Endothelial cell of umbilical vein (primary cell): Measurements from ENCODE around the gene NRDE2. TPM values are rescaled to one million over a fixed set of nuclear protein-coding genes. Genes with fewer than 3 reads are reported as not detected.

Experiments
- BruUV-seq: library from RNA; stranded (reverse); fragments of 400-500 nt; replicated peaks from 2 replicates; lab custom pipeline; 2021; lab: Mats Ljungman, UMichigan
- CTCF ChIA-PET: fragments of 300-600, 350-600 bp; sonication (Branson Sonifier 250); formaldehyde crosslinking; loops from one replicate; lab custom pipeline; 2021; ENCODE audit warnings: antibody characterized with exemption, inconsistent platforms; lab: Charles Lee
- POLR2A ChIA-PET: fragments of 300-600, 350-600 bp; sonication (Branson Sonifier 250); formaldehyde crosslinking; loops from one replicate; lab custom pipeline; 2021; ENCODE audit warnings: antibody characterized with exemption, inconsistent platforms; lab: Charles Lee
- DNase-seq: peaks from one replicate; pipeline ENCODE4 v3.0.0-alpha.2; 2011; ENCODE audit warnings: low read depth, low spot score
- FAIRE-seq: peaks from 2 replicates; lab custom pipeline; 2011; peaks lifted over from hg19 to GRCh38; lab: Jason Lieb, UNC
- H2AFZ ChIP-seq: 2 replicates; pipeline ENCODE4 v1.6.0; 2012; ENCODE audit warnings: low read depth, low read length, control low read depth, inconsistent platforms
- H3K27ac ChIP-seq: 2 replicates; pipeline ENCODE4 v1.5.1; 2011; ENCODE audit warnings: low read depth, mild to moderate bottlenecking, control low read depth, low read length, moderate library complexity; ENCODE audit not compliant: insufficient read depth
- H3K27me3 ChIP-seq, 2 experiments: 2 replicates each; pipeline versions ENCODE4 v1.6.0 to v1.6.1; 2011; ENCODE audit warnings: low read length in 2 of 2, mixed read lengths in 1 of 2; ENCODE audit not compliant: control insufficient read depth in 2 of 2, insufficient read depth in 2 of 2
- H3K36me3 ChIP-seq, 2 experiments: 2 replicates in 1 of 2; 3 replicates in 1 of 2; pipeline ENCODE4 v1.5.1; 2011; ENCODE audit warnings: low read length in 2 of 2, mild to moderate bottlenecking in 1 of 2, moderate library complexity in 1 of 2; ENCODE audit not compliant: control insufficient read depth in 2 of 2, insufficient read depth in 2 of 2; ENCODE audit errors: extremely low read depth in 1 of 2
- H3K4me1 ChIP-seq: 3 replicates; pipeline ENCODE4 v1.5.1; 2011; ENCODE audit warnings: mild to moderate bottlenecking, low read length; ENCODE audit not compliant: control insufficient read depth, insufficient read depth; ENCODE audit errors: extremely low read depth
- H3K4me2 ChIP-seq: 2 replicates; pipeline ENCODE4 v1.6.1; 2011; ENCODE audit warnings: low read length, control low read depth, mixed read lengths; ENCODE audit not compliant: insufficient read depth
- H3K4me3 ChIP-seq, 3 experiments: fragments of 200-600 bp in 1 of 3; sonication (generic), shearing (Covaris generic) in 1 of 3; replicated peaks in 1 of 3; 2 replicates each; pipeline ENCODE4 v1.5.1; 2011 to 2016; ENCODE audit warnings: control low read depth in 3 of 3, low read length in 3 of 3, mild to moderate bottlenecking in 2 of 3, inconsistent platforms in 1 of 3, low read depth in 1 of 3, moderate library complexity in 1 of 3; ENCODE audit not compliant: insufficient read depth in 1 of 3
- H3K79me2 ChIP-seq: 2 replicates; pipeline ENCODE4 v1.6.0; 2012; ENCODE audit warnings: low read length, inconsistent platforms; ENCODE audit not compliant: control insufficient read depth, insufficient read depth
- H3K9ac ChIP-seq: replicated peaks from 2 replicates; pipeline ENCODE3; 2011; ENCODE audit warnings: low read length, control low read depth; ENCODE audit not compliant: insufficient read depth; ENCODE audit errors: extremely low read depth
- H3K9me1 ChIP-seq: replicated peaks from 3 replicates; pipeline ENCODE4 v1.6.0; 2011; ENCODE audit warnings: mild to moderate bottlenecking, low read length; ENCODE audit not compliant: control insufficient read depth, insufficient read depth; ENCODE audit errors: extremely low read depth
- H3K9me3 ChIP-seq: replicated peaks from 2 replicates; pipeline ENCODE4 v1.5.1; 2012; ENCODE audit warnings: low read length, inconsistent platforms; ENCODE audit not compliant: control insufficient read depth, insufficient read depth
- H4K20me1 ChIP-seq: replicated peaks from 2 replicates; pipeline ENCODE3; 2011; ENCODE audit warnings: mild to moderate bottlenecking, low read length; ENCODE audit not compliant: control insufficient read depth, insufficient read depth; ENCODE audit errors: extremely low read depth
- CTCF ChIP-seq, 2 donors: IDR thresholded peaks; 1 replicate in 1 of 2; 2 replicates in 1 of 2; pipeline ENCODE4 v1.5.1; 2011; ENCODE audit warnings: low read length in 2 of 2, mild to moderate bottlenecking in 2 of 2, moderate library complexity in 2 of 2, control low read depth in 1 of 2, inconsistent platforms in 1 of 2, low read depth in 1 of 2; ENCODE audit not compliant: insufficient read depth in 1 of 2; ENCODE audit errors: extremely low read depth in 1 of 2
- FOS ChIP-seq: IDR thresholded peaks from 2 replicates; pipeline ENCODE4 v1.6.1; 2011; ENCODE audit warnings: mild to moderate bottlenecking, low read length, moderate library complexity, borderline replicate concordance; ENCODE audit not compliant: insufficient read depth
- GATA2 ChIP-seq: IDR thresholded peaks from 2 replicates; pipeline ENCODE4 v1.7.0; 2011; ENCODE audit warnings: low read depth, mild to moderate bottlenecking, moderate library complexity, mixed read lengths, low read length; ENCODE audit not compliant: insufficient read length, insufficient read depth
- JUN ChIP-seq: IDR thresholded peaks from 2 replicates; pipeline ENCODE4 v1.6.1; 2011; ENCODE audit warnings: borderline replicate concordance, low read depth; ENCODE audit not compliant: insufficient read length, insufficient read depth
- MAX ChIP-seq: IDR thresholded peaks from 2 replicates; pipeline ENCODE4 v1.6.1; 2011; ENCODE audit not compliant: insufficient read depth, insufficient read length
- MYC ChIP-seq: IDR thresholded peaks from one replicate; pipeline ENCODE4 v1.6.1; 2011; ENCODE audit warnings: mild to moderate bottlenecking, low read depth, low read length
- POLR2A ChIP-seq: IDR thresholded peaks from 2 replicates; pipeline ENCODE4 v1.6.1; 2012; ENCODE audit warnings: low read depth, mild to moderate bottlenecking, control low read depth, low read length
- POLR2AphosphoS5 ChIP-seq: IDR thresholded peaks from 2 replicates; pipeline ENCODE4 v1.6.1; 2012; ENCODE audit warnings: low read depth, mild to moderate bottlenecking, control low read depth, low read length, moderate library complexity; ENCODE audit not compliant: insufficient read depth
- dilution Hi-C: fragments of 300-500 bp; cut with MboI; formaldehyde crosslinking; loops from one replicate; pipeline ENCODE4 v1.15.0; 2019; ENCODE audit warnings: low sequenced_read_pairs; ENCODE audit not compliant: extremely low pct_ligation_motif_present
- intact Hi-C: fragments of 100-400 bp; cut with micrococcal nuclease; formaldehyde crosslinking; loops from one replicate; pipeline ENCODE4 v1.10.0; 2022
- polyA plus RNA-seq, 4 experiments: library from polyadenylated mRNA; depleted of rRNA in 3 of 4; stranded (reverse) in 3 of 4; unstranded in 1 of 4; fragments of >200 nt; gene quantifications; 2 replicates each; pipeline versions ENCODE4 v1.2.1 to v1.2.3, GENCODE V29; 2011 to 2012; ENCODE audit warnings: missing spikeins in 1 of 4
- total RNA-seq: library from RNA; stranded (reverse); gene quantifications from 2 replicates; pipeline ENCODE4 v1.2.3, GENCODE V29; 2021

The NRDE2 gene
- total and polyA plus RNA-seq, 2 donors (not counting 3 experiments of a cell fraction or from before 2014, with no cell fraction given): 8.5 to 22.1 TPM

GRCh38 chr14:90268420-90268819 is 63.3 kb downstream of the NRDE2 start:
- no peak overlapping the region for H3K9ac ChIP-seq
- DNase-seq (no peak), FAIRE-seq (no peak)
- no TSS peak for BruUV-seq
- dilution Hi-C loops: no loop called here
- H3K36me3 ChIP-seq: peaks cover 36 to 52% of the 10 kb centered on the region in 2 experiments
- CTCF ChIA-PET: no interaction called here
- H3K9me3 ChIP-seq: no peaks in the 10 kb centered on the region
- POLR2A ChIA-PET: no interaction called here
- H3K79me2 ChIP-seq: no peaks in the 10 kb centered on the region
- no peak overlapping the region for H2AFZ ChIP-seq
- intact Hi-C loops: no loop called here
- no peak overlapping the region for H3K4me3 ChIP-seq
- no peak overlapping the region for H3K27ac ChIP-seq
- H3K27me3 ChIP-seq: no peaks in the 10 kb centered on the region
- no peak for TF ChIP-seq FOS
- no peak for TF ChIP-seq POLR2AphosphoS5
- TF ChIP-seq MYC: no peak
- no peak for TF ChIP-seq CTCF (IDR thresholded peaks at IDR 0.05; ENCODE audit: extremely low read depth in 1 of 2, insufficient read depth in 1 of 2, low read depth in 1 of 2, low read length in 2 of 2)
- no peak overlapping the region for H3K4me2 ChIP-seq
- H3K4me1 ChIP-seq: peaks cover 3% of the 10 kb centered on the region
- H3K9me1 ChIP-seq: no peaks in the 10 kb centered on the region
- no peaks in the 10 kb centered on the region for H4K20me1 ChIP-seq

- H3K36me3 ChIP-seq: peaks cover 32 to 53% of the 10 kb centered on the region in 2 experiments
- POLR2A ChIA-PET: no interaction called here
- no peak for TF ChIP-seq POLR2A
- no peak for TF ChIP-seq MAX
- no peak for TF ChIP-seq POLR2AphosphoS5
- no peak for TF ChIP-seq GATA2
- TF ChIP-seq FOS: no peak
- no peak for TF ChIP-seq JUN
- TF ChIP-seq CTCF (IDR thresholded peaks at IDR 0.05; ENCODE audit: extremely low read depth in 1 of 2, insufficient read depth in 1 of 2, low read depth in 1 of 2, low read length in 2 of 2): no peak
Measured at GRCh38 chr14:90266441-90267154, 65.1 kb downstream of the NRDE2 start.

More at GRCh38 chr14:90266441-90267154, 65.1 kb downstream of the NRDE2 start:
- Histone ChIP-seq H3K4me2 (no peak overlapping the region), H3K27ac (no peak overlapping the region), H3K9me3 (no peaks in the 10 kb centered on the region), H3K9me1 (no peaks in the 10 kb centered on the region), H3K4me1 (no peaks in the 10 kb centered on the region), H3K4me3 (no peak overlapping the region), H4K20me1 (no peaks in the 10 kb centered on the region), H3K79me2 (no peaks in the 10 kb centered on the region), H2AFZ (no peak overlapping the region), H3K27me3 (no peaks in the 10 kb centered on the region), H3K9ac (no peak overlapping the region)
- DNase-seq: no peak
- no TSS peak for BruUV-seq
- CTCF ChIA-PET: interaction anchor here (1.1 kb wide), 3 partner anchors 35 to 293 kb away, joined by 3 read pairs; no protein-coding TSS in a partner anchor
- intact Hi-C loops (no loop called here), dilution Hi-C loops (no loop called here)
- FAIRE-seq: no peak
